Loucy (cell line): ENCODE data around the gene UPF2.
"Not testable (repeated sequence)": the region's sequence is repeated elsewhere in the genome, so short reads cannot be mapped to it uniquely, and the experiment has no call there.

ENCODE experiments used
- H2AFZ ChIP-seq: fragments of 200-600 bp; sonication (generic); 2 replicates; pipeline ENCODE4 v1.6.0; 2016; ENCODE audit warnings: antibody characterized with exemption, mild to moderate bottlenecking, low read length, moderate library complexity
- H3F3A ChIP-seq: fragments of 200-600 bp; 2 replicates; pipeline ENCODE4 v1.6.0; 2016; ENCODE audit warnings: antibody characterized with exemption, low read depth, mild to moderate bottlenecking
- H3K27me3 ChIP-seq: fragments of 200-600 bp; sonication (generic); 2 replicates; pipeline ENCODE4 v1.6.1; 2014; ENCODE audit warnings: low read length, mild to moderate bottlenecking; ENCODE audit not compliant: insufficient read depth, poor library complexity, severe bottlenecking
- H3K36me3 ChIP-seq: fragments of 200-600 bp; sonication (generic); 2 replicates; pipeline ENCODE4 v1.6.1; 2016; ENCODE audit warnings: low read length; ENCODE audit not compliant: insufficient read depth
- H3K4me1 ChIP-seq: fragments of 200-600 bp; sonication (generic); 2 replicates; pipeline ENCODE4 v1.5.1; 2014; ENCODE audit warnings: low read length, mild to moderate bottlenecking; ENCODE audit not compliant: insufficient read depth, poor library complexity, severe bottlenecking
- H3K4me2 ChIP-seq: fragments of 200-600 bp; sonication (generic); 2 replicates; pipeline ENCODE4 v1.6.0; 2014; ENCODE audit warnings: antibody characterized with exemption, low read length, low read depth, mild to moderate bottlenecking; ENCODE audit not compliant: poor library complexity, severe bottlenecking
- H3K4me3 ChIP-seq: fragments of 200-600 bp; sonication (generic); 2 replicates; pipeline ENCODE4 v1.5.1; 2014; ENCODE audit warnings: low read length, mild to moderate bottlenecking, mixed read lengths; ENCODE audit not compliant: poor library complexity, severe bottlenecking
- H3K79me2 ChIP-seq: fragments of 200-600 bp; sonication (generic); 2 replicates; pipeline ENCODE4 v1.6.1; 2014; ENCODE audit warnings: low read length; ENCODE audit not compliant: insufficient read depth
- H3K9ac ChIP-seq: fragments of 200-600 bp; sonication (generic); 2 replicates; pipeline ENCODE4 v1.6.0; 2014; ENCODE audit warnings: mild to moderate bottlenecking, low read depth, low read length, moderate library complexity; ENCODE audit not compliant: poor library complexity, severe bottlenecking
- H3K9me2 ChIP-seq: fragments of 200-600 bp; sonication (generic); replicated peaks from 2 replicates; pipeline ENCODE4 v1.6.1; 2016; ENCODE audit warnings: low read depth, low read length, mixed read lengths
- H3K9me3 ChIP-seq: fragments of 200-600 bp; sonication (generic); 2 replicates; pipeline ENCODE4 v1.6.1; 2014; ENCODE audit warnings: mild to moderate bottlenecking, antibody characterized with exemption, low read length, low read depth; ENCODE audit not compliant: insufficient read depth
- H4K20me1 ChIP-seq: fragments of 200-600 bp; sonication (generic); 2 replicates; pipeline ENCODE4 v1.6.0; 2014; ENCODE audit warnings: antibody characterized with exemption, low read length, mild to moderate bottlenecking; ENCODE audit not compliant: insufficient read depth, poor library complexity, severe bottlenecking
- EZH2phosphoT487 ChIP-seq: fragments of 200-600 bp; IDR thresholded peaks from 2 replicates; pipeline ENCODE4 v1.6.1; 2018; ENCODE audit warnings: antibody characterized with exemption, mild to moderate bottlenecking, moderate library complexity, borderline replicate concordance
- TF ChIP-seq, protein P1 (sequence below): fragments of 200-600 bp; sonication (generic); conservative IDR thresholded peaks from 2 replicates; pipeline ENCODE4 v1.5.1; 2014; ENCODE audit warnings: mild to moderate bottlenecking, antibody characterized with exemption, low read length

Gene UPF2

DNA sequence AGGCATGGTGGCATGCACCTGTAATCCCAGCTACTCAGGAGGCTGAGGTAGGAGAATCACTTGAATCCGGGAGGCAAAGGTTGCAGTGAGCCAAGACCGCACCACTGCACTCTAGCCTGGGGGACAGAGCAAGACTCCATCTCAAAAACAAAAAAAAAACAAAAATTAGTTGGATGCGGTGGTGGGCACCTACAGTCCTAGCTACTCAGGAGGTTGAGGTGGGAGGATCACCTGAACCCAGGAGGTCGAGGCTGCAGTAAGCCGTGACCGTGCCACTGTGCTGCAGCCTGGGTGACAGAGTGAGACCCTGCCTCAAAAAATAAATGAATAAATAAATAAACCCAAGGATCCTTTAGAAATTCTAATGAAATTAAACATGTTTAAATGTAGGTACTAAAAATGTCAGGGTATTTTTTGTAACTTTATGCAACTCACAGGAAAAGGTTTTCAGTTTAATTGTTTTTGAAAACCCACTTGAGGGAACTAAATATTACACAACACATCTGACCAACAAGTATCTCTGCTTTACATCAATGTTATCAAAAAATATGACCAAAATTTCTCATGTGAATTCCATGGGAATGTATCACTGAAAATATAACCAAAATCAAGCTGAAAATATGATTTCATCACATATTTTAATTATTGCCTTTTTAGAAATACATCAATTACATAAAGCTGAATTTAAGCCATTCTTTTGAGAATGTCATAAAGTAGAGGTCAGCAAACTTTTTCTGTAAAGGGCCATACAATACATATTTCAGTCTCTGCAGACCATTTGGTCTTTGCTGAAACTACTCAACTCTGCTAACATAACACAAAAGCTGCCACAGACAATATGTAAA, 23.9 kb downstream of the UPF2 start:
- no peaks in the 10 kb centered on the region for H3K9me2 ChIP-seq
- peaks cover 38% of the 10 kb centered on the region for H3K79me2 ChIP-seq
- H3K9ac ChIP-seq: no peak overlapping the region

DNA sequence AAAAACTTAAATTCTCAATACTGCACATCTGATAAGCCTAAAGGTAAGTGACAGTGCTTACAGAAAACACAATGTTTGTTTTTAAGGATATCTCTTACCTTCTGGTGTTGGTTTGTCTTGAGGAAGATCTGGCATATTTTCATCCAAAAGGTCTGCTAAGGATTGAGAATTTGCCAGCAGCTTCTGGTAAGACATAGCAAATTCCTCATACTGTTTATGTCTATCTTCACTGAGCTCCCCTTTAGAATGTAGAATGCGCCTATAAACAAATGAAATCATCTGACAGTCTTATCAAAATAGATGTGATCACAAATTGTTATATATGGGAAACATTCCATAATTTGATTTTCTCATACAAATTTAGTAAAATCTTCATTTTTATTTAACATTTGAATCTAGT, 28.7 kb downstream of the UPF2 start:
- H3K9me2 ChIP-seq: no peaks in the 10 kb centered on the region
- no peak overlapping the region for H3K4me2 ChIP-seq
- H3K4me1 ChIP-seq: peaks cover 2% of the 10 kb centered on the region
- H3K27me3 ChIP-seq: no peaks in the 10 kb centered on the region
- TF ChIP-seq, protein P1, sequence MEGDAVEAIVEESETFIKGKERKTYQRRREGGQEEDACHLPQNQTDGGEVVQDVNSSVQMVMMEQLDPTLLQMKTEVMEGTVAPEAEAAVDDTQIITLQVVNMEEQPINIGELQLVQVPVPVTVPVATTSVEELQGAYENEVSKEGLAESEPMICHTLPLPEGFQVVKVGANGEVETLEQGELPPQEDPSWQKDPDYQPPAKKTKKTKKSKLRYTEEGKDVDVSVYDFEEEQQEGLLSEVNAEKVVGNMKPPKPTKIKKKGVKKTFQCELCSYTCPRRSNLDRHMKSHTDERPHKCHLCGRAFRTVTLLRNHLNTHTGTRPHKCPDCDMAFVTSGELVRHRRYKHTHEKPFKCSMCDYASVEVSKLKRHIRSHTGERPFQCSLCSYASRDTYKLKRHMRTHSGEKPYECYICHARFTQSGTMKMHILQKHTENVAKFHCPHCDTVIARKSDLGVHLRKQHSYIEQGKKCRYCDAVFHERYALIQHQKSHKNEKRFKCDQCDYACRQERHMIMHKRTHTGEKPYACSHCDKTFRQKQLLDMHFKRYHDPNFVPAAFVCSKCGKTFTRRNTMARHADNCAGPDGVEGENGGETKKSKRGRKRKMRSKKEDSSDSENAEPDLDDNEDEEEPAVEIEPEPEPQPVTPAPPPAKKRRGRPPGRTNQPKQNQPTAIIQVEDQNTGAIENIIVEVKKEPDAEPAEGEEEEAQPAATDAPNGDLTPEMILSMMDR: no peak
- TF ChIP-seq EZH2phosphoT487: no peak
- no peak overlapping the region for H2AFZ ChIP-seq
- H3K9ac ChIP-seq: no peak overlapping the region
- no peaks in the 10 kb centered on the region for H4K20me1 ChIP-seq
- H3K36me3 ChIP-seq: peaks cover 44% of the 10 kb centered on the region
- no peaks in the 10 kb centered on the region for H3F3A ChIP-seq
- peaks cover 15% of the 10 kb centered on the region for H3K79me2 ChIP-seq
- peaks cover 17% of the 10 kb centered on the region; the same call in 1 of the 2 replicates for H3K9me3 ChIP-seq
- no peak overlapping the region for H3K4me3 ChIP-seq

More for the DNA sequence above, 23.9 kb downstream of the UPF2 start:
- TF ChIP-seq, protein P1: no peak
- TF ChIP-seq EZH2phosphoT487: no peak
- Histone ChIP-seq H3F3A (no peaks in the 10 kb centered on the region), H3K27me3 (no peaks in the 10 kb centered on the region), H3K4me2 (no peak overlapping the region), H3K9me3 (no peaks in the 10 kb centered on the region), H3K36me3 (peaks cover 29% of the 10 kb centered on the region; the same call in 1 of the 2 replicates), H2AFZ (no peak overlapping the region), H4K20me1 (peaks cover 11% of the 10 kb centered on the region), H3K4me1 (peaks cover 11% of the 10 kb centered on the region), H3K4me3 (no peak overlapping the region)

DNA sequence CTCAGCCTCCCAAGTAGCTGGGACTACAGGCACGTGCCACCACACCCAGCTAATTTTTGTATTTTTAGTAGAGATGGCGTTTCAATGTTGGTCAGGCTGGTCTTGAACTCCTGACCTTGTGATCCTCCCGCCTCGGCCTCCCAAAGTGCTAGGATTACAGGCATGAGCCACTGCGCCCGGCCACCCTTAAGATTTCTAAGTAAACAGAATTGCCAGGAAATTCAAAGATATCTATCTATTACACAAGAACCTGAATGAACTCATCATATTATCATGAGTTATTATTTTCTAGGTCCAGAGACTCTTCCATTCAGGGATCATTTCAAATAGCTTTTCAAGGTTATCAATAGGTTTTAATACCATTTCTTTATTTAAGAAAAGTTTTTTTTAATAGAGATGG, 29.2 kb downstream of the UPF2 start:
- peaks cover 49% of the 10 kb centered on the region for H3K36me3 ChIP-seq
- peaks cover 17% of the 10 kb centered on the region; the same call in 1 of the 2 replicates for H3K9me3 ChIP-seq
- H3K27me3 ChIP-seq, H2AFZ ChIP-seq, H3K4me2 ChIP-seq, H3K9me2 ChIP-seq, H3K9ac ChIP-seq, H3K4me1 ChIP-seq, H3K4me3 ChIP-seq, H4K20me1 ChIP-seq, H3F3A ChIP-seq: not testable (repeated sequence)
- H3K79me2 ChIP-seq: peaks cover 15% of the 10 kb centered on the region

DNA sequence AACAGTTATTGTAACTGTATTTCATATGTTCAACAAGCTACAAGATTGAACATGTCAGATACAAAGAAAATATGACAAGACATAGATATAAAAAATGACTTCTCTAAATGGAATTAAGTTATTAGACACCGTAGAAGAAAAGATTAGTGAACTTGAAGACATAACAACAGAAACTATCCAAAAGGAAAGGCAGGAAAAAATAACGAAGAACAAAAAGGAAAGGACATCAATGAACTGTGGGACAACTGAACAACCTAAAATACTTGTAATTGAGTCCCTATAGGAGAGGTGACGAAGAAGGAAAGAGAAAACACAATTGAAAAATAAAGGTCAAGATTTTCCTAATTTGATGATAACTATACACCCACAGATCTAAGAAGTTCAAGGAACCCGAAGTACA, 32.3 kb downstream of the UPF2 start:
- no peaks in the 10 kb centered on the region for H4K20me1 ChIP-seq
- H3K4me1 ChIP-seq: no peaks in the 10 kb centered on the region
- no peak overlapping the region for H3K4me3 ChIP-seq
- H3K9me3 ChIP-seq: peaks cover 17% of the 10 kb centered on the region; the same call in 1 of the 2 replicates
- H3K36me3 ChIP-seq: peaks cover 61% of the 10 kb centered on the region
- peaks cover 7% of the 10 kb centered on the region for H3K79me2 ChIP-seq
- H3K9me2 ChIP-seq: no peaks in the 10 kb centered on the region
- H2AFZ ChIP-seq: no peak overlapping the region
- no peaks in the 10 kb centered on the region for H3F3A ChIP-seq
- H3K9ac ChIP-seq: no peak overlapping the region
- TF ChIP-seq, protein P1: no peak
- no peak for TF ChIP-seq EZH2phosphoT487
- no peaks in the 10 kb centered on the region for H3K27me3 ChIP-seq
- no peak overlapping the region for H3K4me2 ChIP-seq

DNA sequence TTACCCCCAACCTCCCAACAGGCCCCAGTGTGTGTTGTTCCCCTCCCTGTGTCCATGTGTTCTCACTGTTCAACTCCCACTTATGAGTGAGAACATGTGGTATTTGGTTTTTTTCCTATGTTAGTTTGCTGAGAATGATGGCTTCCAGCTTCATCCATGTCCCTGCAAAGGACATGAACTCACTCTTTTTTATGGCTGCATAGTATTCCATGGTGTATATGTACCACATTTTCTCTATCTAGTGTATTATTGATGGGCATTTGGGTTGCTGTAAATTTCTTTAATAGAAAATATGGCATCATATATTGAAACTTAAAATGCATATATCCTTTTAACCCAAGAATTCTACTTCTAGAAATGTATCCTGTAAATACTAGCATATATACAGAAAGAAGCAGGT, 33.8 kb downstream of the UPF2 start:
- not testable (repeated sequence) for H3K9me2 ChIP-seq, H3K27me3 ChIP-seq, H2AFZ ChIP-seq, H3K79me2 ChIP-seq, H4K20me1 ChIP-seq, H3K4me3 ChIP-seq, H3K4me2 ChIP-seq, H3K9ac ChIP-seq, H3K4me1 ChIP-seq, H3F3A ChIP-seq
- Histone ChIP-seq H3K36me3 (peaks cover 69% of the 10 kb centered on the region), H3K9me3 (peaks cover 17% of the 10 kb centered on the region; the same call in 1 of the 2 replicates)
